GM18526 (cell line): ENCODE data around the gene FOXO1.

Source experiments
- POLR2A ChIP-seq: IDR thresholded peaks from 3 replicates; pipeline ENCODE4 v1.6.1; 2011; ENCODE audit not compliant: insufficient read length; ENCODE audit errors: extremely low read depth

Gene FOXO1

DNA sequence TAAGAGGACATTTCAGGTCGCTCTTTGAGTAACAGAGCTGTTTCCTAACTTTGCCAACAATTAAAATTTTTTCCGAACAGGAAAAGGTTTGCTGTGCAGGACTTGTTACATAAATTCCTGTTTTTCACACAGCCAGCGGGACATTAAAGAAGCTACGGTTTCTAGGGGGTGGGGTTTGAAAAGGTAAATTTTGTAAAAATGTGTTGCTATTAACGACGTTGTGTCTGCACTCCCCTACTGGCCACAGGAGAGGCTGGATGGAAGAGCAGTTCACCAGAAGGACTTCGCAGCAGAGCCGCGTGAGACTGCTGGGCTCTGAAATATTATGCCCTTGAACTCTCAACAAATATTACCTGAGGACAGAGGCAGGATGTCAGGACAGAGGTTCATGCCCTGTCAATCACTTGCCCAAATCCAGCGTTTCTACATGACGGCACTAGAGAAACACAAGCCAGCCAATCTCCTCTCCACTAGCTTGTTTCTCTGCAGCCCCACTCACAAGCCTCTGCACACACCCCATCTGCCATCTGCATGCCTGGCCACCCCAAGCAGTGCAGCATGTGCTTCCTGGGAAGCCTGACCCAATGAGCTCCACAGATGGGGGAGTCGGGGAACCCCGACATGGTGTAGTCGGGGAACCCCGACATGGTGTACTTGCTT is 102.0 kb downstream of the FOXO1 start:
- TF ChIP-seq POLR2A, result no peak

DNA sequence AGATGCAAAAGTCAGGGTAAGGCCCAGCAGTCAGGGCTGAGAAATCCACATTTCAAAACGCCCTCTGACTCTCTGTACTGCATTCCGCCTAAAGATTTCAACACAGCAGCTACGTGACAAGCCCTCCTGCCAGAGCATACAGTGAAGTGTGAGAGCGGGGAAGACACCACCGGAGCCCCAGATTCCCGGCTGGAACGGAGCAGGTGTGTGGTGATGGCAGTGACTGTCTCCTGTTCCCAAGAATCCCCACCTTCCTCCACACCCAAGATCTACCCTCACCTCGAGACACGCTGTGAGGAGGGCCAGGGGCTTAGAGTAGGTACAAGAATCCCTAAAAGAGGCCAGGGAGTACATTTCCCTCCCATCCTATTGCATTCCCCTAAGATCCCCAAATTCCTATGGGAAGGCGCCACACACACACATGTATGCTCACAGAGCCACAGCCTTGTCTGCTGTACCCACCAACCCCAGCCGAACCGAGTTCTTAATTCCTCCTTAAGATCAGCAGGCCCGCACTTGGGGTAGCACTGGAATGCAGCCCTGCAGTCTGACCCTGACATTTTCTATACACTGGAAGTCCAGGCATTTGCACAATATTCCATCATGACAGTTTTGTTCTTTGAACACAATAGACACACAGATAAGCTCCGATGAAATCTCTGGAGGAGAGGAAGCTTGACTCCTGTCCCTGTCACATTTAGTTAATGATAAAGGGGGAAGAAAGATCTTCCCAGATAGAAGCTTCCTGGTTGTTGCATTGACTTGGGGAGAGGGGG is 102.9 kb downstream of the FOXO1 start:
- TF ChIP-seq POLR2A, result no peak

- no peak for TF ChIP-seq POLR2A
Observed at GRCh38 chr13:40562975-40563349, 103.5 kb downstream of the FOXO1 start.

DNA sequence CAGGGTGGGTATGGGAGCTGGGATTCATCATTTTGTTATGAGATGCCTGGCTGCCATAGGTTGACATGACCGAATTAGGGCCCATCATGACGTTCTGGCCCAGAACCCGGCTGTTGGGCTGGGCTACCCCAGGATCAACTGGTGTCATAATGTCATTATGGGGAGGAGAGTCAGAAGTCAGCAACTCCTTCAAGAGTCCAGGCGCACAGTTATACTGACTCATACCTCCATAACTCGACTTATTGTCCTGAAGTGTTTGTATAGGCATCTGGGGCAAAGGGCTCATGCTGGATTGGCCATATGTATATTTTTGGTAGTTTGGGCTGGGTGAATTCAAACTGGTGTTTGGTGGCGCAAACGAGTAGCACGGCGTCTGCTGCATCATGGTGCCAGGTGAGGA is 106.5 kb downstream of the FOXO1 start:
- TF ChIP-seq POLR2A, result no peak

GRCh38 chr13:40558656-40559055 is 107.8 kb downstream of the FOXO1 start:
- TF ChIP-seq POLR2A, result no peak

- TF ChIP-seq POLR2A, result no peak
Observed at GRCh38 chr13:40556453-40556852, 110.0 kb downstream of the FOXO1 start.

- no peak for TF ChIP-seq POLR2A
Observed at GRCh38 chr13:40553356-40553755, 113.1 kb downstream of the FOXO1 start.

GRCh38 chr13:40552895-40553294 is 113.5 kb downstream of the FOXO1 start:
- TF ChIP-seq POLR2A, result no peak

GRCh38 chr13:40550130-40550529 is 116.3 kb downstream of the FOXO1 start:
- no peak for TF ChIP-seq POLR2A

GRCh38 chr13:40549500-40550094 is 116.8 kb downstream of the FOXO1 start:
- TF ChIP-seq POLR2A, result no peak

DNA sequence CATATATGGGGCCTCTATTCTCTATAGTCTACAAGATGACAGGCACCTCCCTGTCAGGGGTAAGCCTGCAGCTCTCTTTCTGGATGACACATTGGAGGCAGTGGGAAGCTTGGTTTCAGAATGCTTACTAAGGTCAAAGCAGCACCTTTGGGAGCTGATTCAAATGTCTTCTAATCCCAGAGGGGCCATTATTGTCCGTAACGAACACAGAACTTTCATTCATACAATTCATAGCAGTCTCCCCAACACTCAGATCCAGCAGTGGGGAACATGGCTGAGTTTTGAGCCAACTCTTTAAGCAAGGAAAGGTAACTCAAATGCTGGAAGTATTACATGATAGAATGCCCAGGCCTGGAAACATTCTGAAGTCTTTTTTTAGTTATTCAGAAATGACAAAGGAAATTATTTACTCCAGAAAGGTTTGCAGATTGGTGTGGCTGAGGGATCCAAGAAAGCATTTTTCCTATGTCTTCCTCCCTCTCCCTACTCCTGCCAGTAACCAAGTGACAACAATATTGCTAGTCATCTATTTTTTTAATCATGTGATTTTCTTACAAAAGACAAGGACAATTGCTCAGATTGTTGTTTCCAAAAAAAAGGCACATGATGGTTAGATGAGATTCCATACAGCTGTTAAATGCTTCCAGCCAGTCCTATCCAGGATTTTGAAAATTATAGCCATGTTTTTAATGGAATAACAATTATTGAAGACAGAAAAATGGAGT is 118.7 kb downstream of the FOXO1 start:
- no peak for TF ChIP-seq POLR2A

- no peak for TF ChIP-seq POLR2A
Observed at GRCh38 chr13:40546047-40546446, 120.4 kb downstream of the FOXO1 start.

DNA sequence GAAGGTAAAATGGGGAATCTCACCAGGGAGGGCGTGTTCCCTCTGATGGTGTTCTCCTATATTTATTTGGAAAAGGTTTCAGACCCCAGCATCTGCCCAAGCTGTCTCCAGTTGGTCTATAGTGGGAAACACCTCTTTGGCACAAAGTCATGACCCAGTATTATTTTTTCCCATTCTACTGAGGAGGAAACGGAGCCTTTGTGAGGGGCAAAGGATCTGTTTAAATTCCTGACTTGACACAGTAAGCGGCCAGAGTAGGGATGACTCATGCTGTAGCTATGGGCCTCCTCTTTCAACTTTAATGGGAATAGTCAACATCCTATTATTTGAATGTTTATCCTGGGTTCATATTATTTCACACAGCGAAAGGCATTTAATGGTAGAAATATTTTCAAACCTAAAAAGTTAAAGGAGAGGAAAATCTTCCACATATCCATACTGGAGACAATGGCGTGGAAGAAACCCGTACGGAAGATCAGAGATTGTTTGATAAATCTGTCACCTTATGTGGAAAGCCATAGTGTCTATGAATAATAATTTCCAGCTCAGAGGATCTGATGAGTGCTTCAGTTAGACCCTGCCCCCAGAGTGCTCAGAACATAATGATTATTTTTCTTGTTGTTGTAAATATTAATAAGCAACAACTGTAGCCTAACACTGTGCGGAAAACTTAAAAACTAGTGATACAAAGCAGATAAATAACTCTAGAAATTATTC is 126.0 kb downstream of the FOXO1 start:
- no peak for TF ChIP-seq POLR2A

GRCh38 chr13:40539576-40540327 is 126.7 kb downstream of the FOXO1 start:
- TF ChIP-seq POLR2A, result no peak
